Osteocyte (in vitro differentiated cells): ENCODE measurements around the gene ELF1. TPM values are rescaled to one million over a fixed set of nuclear protein-coding genes. Genes with fewer than 3 reads are reported as not detected.

ENCODE experiments used
- DNase-seq: peaks from one replicate; pipeline ENCODE4 v3.0.0; 2021; ENCODE audit warnings: mixed read lengths; ENCODE audit not compliant: unreplicated experiment; ENCODE audit errors: extremely low spot score
- H3K27ac Mint-ChIP-seq: one replicate; pipeline ENCODE4 v1.8.0; 2021; ENCODE audit warnings: mild to moderate bottlenecking, mixed read lengths; ENCODE audit not compliant: unreplicated experiment
- H3K27me3 Mint-ChIP-seq: one replicate; pipeline ENCODE4 v1.8.0; 2021; ENCODE audit warnings: mixed read lengths; ENCODE audit not compliant: unreplicated experiment
- H3K36me3 Mint-ChIP-seq: one replicate; pipeline ENCODE4 v1.8.0; 2021; ENCODE audit warnings: mixed read lengths; ENCODE audit not compliant: unreplicated experiment
- H3K4me1 Mint-ChIP-seq: one replicate; pipeline ENCODE4 v1.8.0; 2021; ENCODE audit warnings: mixed read lengths; ENCODE audit not compliant: unreplicated experiment
- H3K4me3 Mint-ChIP-seq: one replicate; pipeline ENCODE4 v1.8.0; 2021; ENCODE audit warnings: mild to moderate bottlenecking, moderate library complexity, mixed read lengths; ENCODE audit not compliant: unreplicated experiment
- H3K9me3 Mint-ChIP-seq: one replicate; pipeline ENCODE4 v1.8.0; 2021; ENCODE audit warnings: mixed read lengths; ENCODE audit not compliant: unreplicated experiment
- total RNA-seq: library from RNA; stranded (reverse); gene quantifications from 2 replicates; pipeline ENCODE4 v1.2.1, GENCODE V29; 2021
- TF ChIP-seq, protein P1 (sequence below): fragments of 200-600 bp; sonication (generic); IDR thresholded peaks from 2 replicates; pipeline ENCODE4 v1.5.0; 2021; ENCODE audit warnings: antibody characterized with exemption, mild to moderate bottlenecking, moderate library complexity

ELF1 gene
- total RNA-seq, 1 donor from 2014 or later = 52.6 TPM

DNA sequence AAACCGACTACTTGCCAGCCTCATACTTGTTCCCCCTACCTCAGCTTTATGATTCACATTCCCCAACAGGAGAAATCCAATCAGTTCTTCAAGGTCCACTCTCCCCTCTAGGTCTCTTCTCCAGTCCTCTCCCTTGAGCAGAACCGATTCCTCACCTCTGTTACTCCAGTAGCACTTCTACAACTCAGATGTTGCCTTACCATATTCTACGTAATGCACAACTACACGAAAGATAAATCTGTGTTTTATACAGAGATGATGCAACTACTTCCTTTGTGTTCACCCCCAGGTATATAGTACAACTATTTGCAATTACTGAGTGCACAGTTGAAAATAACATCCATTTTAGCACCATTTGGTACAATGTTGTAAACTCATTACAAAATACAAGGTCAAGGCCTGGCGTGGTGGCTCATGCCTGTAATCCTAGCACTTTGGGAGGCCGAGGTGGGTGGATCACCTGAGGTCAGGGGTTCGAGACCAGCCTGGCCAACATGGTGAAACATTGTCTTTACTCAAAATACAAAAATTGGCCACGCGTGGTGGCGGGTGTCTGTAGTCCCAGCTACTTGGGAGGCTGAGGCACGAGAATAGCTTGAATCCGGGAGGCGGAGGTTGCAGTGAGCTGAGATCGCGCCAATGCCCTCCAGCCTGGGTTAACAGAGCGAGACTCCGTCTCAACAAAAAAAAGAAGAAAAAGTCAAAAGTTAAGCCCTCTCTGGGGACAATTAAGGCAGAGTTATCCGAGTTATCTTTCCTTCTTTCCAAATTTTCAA is 39.4 kb upstream of the ELF1 start:
- DNase-seq = no peak
- Mint-ChIP-seq H3K27ac (peak overlapping the region; percentile 100), H3K4me3 (peak overlapping the region; percentile 98), H3K9me3 (no peaks in the 10 kb centered on the region), H3K27me3 (no peaks in the 10 kb centered on the region), H3K36me3 (peaks cover 3% of the 10 kb centered on the region), H3K4me1 (peaks cover 63% of the 10 kb centered on the region)
- TF ChIP-seq, protein P1, sequence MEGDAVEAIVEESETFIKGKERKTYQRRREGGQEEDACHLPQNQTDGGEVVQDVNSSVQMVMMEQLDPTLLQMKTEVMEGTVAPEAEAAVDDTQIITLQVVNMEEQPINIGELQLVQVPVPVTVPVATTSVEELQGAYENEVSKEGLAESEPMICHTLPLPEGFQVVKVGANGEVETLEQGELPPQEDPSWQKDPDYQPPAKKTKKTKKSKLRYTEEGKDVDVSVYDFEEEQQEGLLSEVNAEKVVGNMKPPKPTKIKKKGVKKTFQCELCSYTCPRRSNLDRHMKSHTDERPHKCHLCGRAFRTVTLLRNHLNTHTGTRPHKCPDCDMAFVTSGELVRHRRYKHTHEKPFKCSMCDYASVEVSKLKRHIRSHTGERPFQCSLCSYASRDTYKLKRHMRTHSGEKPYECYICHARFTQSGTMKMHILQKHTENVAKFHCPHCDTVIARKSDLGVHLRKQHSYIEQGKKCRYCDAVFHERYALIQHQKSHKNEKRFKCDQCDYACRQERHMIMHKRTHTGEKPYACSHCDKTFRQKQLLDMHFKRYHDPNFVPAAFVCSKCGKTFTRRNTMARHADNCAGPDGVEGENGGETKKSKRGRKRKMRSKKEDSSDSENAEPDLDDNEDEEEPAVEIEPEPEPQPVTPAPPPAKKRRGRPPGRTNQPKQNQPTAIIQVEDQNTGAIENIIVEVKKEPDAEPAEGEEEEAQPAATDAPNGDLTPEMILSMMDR = no peak

- DNase-seq = no peak
- H3K27ac Mint-ChIP-seq = peak overlapping the region; percentile 27
- H3K9me3 Mint-ChIP-seq = no peaks in the 10 kb centered on the region
- no peak overlapping the region for H3K4me3 Mint-ChIP-seq
- H3K4me1 Mint-ChIP-seq = peaks cover 60% of the 10 kb centered on the region
- no peaks in the 10 kb centered on the region for H3K27me3 Mint-ChIP-seq
- TF ChIP-seq, protein P1 = no peak
- H3K36me3 Mint-ChIP-seq = no peaks in the 10 kb centered on the region
Observed at GRCh38 chr13:41056826-41057711, 38.0 kb upstream of the ELF1 start.

- H3K4me3 Mint-ChIP-seq = peak overlapping the region; percentile 2
- DNase-seq = no peak
- H3K36me3 Mint-ChIP-seq = no peaks in the 10 kb centered on the region
- H3K27me3 Mint-ChIP-seq = no peaks in the 10 kb centered on the region
- peaks cover 67% of the 10 kb centered on the region for H3K4me1 Mint-ChIP-seq
- peak overlapping the region; percentile 20 for H3K27ac Mint-ChIP-seq
- H3K9me3 Mint-ChIP-seq = no peaks in the 10 kb centered on the region
- TF ChIP-seq, protein P1 = no peak
Observed at GRCh38 chr13:41056194-41056593, 37.1 kb upstream of the ELF1 start.

GRCh38 chr13:41054919-41055619 is 36.0 kb upstream of the ELF1 start:
- TF ChIP-seq, protein P1 = peak; percentile 17
- peaks cover 71% of the 10 kb centered on the region for H3K4me1 Mint-ChIP-seq
- H3K9me3 Mint-ChIP-seq = no peaks in the 10 kb centered on the region
- no peaks in the 10 kb centered on the region for H3K36me3 Mint-ChIP-seq
- DNase-seq = no peak
- no peak overlapping the region for H3K4me3 Mint-ChIP-seq
- H3K27ac Mint-ChIP-seq = peak overlapping the region; percentile 38
- H3K27me3 Mint-ChIP-seq = no peaks in the 10 kb centered on the region
